T-helper 1 cell treated with Interleukin-12 subunit alpha and Interleukin-12 subunit beta and Interleukin-4 antibody, amounts not matched to agents 30 μg/mL and 1 μg/mL, for 36 hours (primary cell): ENCODE results near the gene RER1.

Experiments
- H3K27ac Mint-ChIP-seq: one replicate; pipeline ENCODE4 v1.8.0; 2021; ENCODE audit warnings: mild to moderate bottlenecking, mixed read lengths
- H3K27me3 Mint-ChIP-seq: one replicate; pipeline ENCODE4 v1.8.0; 2021; ENCODE audit warnings: low read depth, mixed read lengths
- H3K36me3 Mint-ChIP-seq: one replicate; pipeline ENCODE4 v1.8.0; 2021; ENCODE audit warnings: low read depth, mixed read lengths
- H3K4me1 Mint-ChIP-seq: one replicate; pipeline ENCODE4 v1.8.0; 2021; ENCODE audit warnings: low read depth, mixed read lengths
- H3K4me3 Mint-ChIP-seq: one replicate; pipeline ENCODE4 v1.8.0; 2021; ENCODE audit warnings: mild to moderate bottlenecking, moderate library complexity, mixed read lengths
- H3K9me3 Mint-ChIP-seq: one replicate; pipeline ENCODE4 v1.8.0; 2021; ENCODE audit warnings: mixed read lengths

RER1 gene

DNA sequence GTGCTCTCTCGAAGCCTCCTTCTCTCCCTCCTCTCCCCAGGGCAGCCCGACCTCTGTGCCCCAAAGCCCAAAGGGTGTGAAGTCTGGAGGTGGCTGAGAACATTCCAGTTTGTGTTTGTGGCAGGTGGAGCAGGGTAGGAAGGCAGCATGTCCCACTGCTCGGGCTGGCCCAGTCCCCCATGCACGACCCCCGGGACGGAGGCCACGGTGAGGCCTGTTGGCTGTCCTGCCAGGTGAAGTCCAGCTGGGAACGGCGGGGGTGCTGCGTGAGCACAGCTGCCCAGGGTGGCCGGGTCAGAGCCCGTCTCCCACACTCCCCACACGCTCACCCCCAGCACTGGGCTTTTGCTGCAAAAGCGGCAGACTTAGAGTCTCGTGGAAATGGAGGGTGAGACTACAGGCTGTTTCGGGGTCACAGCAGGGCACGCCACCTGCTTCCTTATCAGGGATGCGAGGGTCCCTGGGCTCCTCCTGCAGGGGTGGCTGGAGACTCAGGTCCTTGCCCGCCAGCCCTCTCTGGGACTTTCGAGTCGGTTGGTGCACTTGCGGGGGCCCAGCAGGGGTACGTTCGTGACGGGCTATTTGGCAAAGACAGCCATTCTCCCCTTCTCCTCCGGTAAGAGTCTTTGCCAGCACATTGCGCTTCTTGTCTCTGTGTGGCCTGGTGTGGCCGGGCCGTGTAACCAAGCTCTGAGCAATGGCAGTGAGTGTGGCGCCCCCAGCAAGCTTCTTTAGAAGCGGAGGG lies 40.6 kb upstream of the RER1 start:
- no peak overlapping the region for H3K4me3 Mint-ChIP-seq
- no peak overlapping the region for H3K27ac Mint-ChIP-seq
- no peaks in the 10 kb centered on the region for H3K9me3 Mint-ChIP-seq
- no peaks in the 10 kb centered on the region for H3K27me3 Mint-ChIP-seq
- no peaks in the 10 kb centered on the region for H3K4me1 Mint-ChIP-seq
- H3K36me3 Mint-ChIP-seq = no peaks in the 10 kb centered on the region

DNA sequence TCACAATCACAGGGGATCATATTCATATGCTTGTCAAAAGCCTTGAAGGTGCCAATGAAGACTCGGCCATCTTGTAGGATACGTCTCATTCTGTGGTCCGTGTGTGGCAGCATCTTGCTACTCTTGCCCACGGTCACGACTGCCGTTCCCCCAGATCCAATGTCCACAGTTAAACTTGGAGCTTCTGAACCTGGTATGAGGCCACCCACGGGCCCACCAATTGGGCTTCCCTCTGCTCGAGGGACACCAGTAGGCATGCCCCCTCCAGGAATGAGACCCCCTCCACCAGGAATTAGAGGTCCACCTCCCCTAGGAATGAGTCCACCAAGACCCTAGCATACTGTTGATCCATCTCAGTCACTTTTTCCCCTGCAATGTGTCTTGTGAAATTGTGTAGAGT lies 39.9 kb upstream of the RER1 start:
- H3K36me3 Mint-ChIP-seq = no peaks in the 10 kb centered on the region
- H3K4me1 Mint-ChIP-seq = no peaks in the 10 kb centered on the region
- no peak overlapping the region for H3K27ac Mint-ChIP-seq
- H3K9me3 Mint-ChIP-seq = no peaks in the 10 kb centered on the region
- no peaks in the 10 kb centered on the region for H3K27me3 Mint-ChIP-seq
- H3K4me3 Mint-ChIP-seq = no peak overlapping the region

DNA sequence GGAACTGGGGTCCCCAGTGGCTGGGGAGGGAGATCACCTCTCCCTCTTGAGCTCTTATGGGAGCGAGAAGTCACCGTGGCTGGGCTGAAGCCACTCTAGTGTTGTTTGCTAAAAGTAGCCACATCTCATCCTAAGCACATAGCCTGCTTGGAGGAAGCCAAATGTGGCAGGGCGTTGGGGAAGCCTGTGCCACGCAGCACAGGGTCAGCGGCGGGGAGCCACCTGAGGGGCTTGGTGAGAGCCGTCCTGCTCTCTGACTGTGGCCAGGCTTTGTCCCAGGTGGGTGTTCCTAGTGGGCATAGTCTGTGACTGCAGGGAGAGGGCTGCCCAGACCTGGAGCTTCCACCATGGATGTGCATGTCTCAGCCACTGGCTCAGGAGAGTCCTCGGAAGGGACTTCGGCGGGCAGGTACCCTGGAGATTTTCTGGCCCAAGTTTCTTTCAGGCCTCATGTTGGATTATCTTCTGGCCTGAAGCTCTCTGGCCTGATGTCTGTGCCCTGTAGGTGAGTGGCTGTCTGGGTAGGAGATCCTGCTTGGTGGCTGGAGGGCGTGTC lies 39.2 kb upstream of the RER1 start:
- no peak overlapping the region for H3K27ac Mint-ChIP-seq
- H3K27me3 Mint-ChIP-seq = no peaks in the 10 kb centered on the region
- no peaks in the 10 kb centered on the region for H3K4me1 Mint-ChIP-seq
- H3K4me3 Mint-ChIP-seq = no peak overlapping the region
- H3K9me3 Mint-ChIP-seq = no peaks in the 10 kb centered on the region
- no peaks in the 10 kb centered on the region for H3K36me3 Mint-ChIP-seq

DNA sequence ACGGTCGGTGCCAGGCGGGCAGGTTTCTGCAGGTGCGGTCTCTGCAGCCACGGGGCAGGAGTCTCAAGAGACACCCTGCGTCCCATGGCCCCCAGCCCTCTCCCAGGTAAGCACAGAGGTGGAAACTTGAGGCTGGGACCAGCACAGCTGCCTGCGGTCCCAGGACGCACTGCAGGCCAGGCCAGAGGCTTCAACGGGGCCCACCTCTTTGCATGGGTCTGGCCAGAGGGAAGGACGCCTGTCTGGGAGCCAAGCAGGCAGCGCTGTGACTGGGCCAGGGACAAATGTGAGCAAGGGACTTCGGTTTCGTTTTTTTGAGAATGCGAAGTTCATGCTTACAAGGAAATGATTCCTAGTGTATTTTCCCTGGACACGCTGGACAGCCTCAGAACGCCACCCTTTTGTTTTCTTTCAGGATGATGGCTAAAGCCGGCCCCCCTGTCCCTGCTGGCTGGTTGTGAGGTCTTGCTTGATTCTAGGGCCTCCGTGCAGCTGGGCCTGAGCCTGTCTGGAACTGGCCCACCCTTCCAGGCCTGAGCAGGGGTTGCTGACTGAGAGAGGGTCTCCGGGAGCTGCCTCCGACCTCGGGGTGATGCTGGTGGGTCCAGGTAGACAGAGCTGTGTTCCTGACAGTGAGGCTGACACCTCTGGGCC lies 38.6 kb upstream of the RER1 start:
- Mint-ChIP-seq H3K36me3 (no peaks in the 10 kb centered on the region), H3K9me3 (no peaks in the 10 kb centered on the region), H3K4me3 (no peak overlapping the region), H3K4me1 (no peaks in the 10 kb centered on the region), H3K27ac (no peak overlapping the region), H3K27me3 (no peaks in the 10 kb centered on the region)

DNA sequence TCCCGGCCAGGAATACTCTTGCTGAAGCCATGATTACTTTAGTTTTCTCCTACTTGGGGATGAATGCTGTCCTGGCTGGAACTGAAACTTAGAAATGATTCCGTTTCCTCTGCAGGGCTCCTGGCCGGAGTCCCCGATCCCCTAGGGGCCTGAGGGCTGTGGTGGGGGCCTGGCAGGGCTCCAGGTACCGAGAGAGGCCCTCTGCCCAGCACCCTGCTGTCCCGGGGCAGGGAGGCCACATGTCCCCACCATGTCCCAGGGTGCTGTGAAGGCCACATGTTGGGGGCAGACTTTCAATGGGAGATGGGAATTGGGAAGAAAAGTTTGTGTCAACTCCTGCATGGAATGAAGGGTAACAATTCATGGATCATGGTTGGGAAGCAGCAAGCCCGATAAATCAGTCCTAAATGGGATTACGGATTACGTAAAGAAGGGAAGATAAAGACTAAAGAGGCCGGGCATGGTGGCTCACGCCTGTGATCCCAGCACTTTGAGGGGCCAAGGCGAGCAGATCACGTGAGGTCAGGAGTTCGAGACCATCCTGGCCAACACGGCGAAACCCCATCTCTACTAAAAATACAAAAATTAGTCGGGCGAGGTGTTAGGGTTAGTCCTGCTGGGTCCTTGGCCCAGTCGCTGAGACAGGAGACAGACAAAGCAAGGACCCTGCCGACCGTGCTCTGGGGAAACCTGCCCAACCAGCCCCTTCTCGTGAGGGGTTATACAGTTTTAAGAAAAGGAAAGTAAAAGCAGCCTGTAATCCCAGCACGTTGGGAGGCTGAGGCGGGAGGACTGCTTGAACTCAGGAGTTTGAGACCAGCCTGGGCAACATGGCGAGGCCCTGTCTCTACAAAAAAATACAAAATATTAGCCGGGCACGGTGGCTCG lies 37.8 kb upstream of the RER1 start:
- no peaks in the 10 kb centered on the region for H3K9me3 Mint-ChIP-seq
- no peak overlapping the region for H3K4me3 Mint-ChIP-seq
- no peaks in the 10 kb centered on the region for H3K4me1 Mint-ChIP-seq
- H3K36me3 Mint-ChIP-seq = no peaks in the 10 kb centered on the region
- no peak overlapping the region for H3K27ac Mint-ChIP-seq
- no peaks in the 10 kb centered on the region for H3K27me3 Mint-ChIP-seq

DNA sequence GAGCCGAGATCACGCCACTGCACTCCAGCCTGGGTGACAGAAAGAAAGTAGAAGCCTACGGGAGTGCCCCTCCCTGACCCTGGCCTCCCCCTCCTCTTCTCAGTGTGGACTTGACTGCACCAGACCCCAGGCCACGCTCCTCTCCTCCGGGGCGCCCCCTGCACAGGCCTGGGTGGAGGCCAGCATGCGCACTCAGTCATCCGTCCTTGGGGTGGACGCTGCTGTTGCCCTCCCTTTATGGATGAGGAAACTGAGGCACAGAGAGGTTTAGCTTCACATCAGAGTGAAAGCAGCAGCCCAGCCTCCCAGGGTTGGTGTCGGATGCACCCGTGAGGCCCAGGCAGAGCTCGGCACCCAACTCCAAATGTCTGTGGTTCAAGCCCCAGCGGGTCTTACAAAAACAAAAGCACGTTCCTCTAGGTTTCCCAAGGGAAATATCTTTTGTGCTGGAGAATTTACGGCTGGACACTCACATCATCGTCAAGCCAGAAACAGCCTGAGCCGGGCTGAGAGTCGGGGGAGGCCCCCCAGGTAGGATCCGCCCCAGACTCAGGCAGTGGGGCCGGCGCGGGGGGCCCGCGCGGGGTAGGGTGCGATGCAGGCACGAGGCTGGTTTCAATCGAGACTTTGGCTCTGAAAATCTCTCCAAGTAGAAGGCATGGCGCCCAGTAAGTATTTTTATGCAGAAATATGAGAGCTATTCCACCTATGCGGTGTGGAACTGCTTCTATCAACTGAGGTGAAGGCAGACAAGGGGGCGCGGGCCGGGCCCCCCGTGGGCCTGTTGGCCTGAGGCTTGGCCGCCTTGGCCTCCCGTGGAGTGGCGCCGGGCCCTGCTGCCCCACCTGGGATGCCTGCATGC lies 36.9 kb upstream of the RER1 start:
- no peak overlapping the region for H3K27ac Mint-ChIP-seq
- no peaks in the 10 kb centered on the region for H3K36me3 Mint-ChIP-seq
- no peaks in the 10 kb centered on the region for H3K4me1 Mint-ChIP-seq
- H3K4me3 Mint-ChIP-seq = no peak overlapping the region
- H3K27me3 Mint-ChIP-seq = no peaks in the 10 kb centered on the region
- H3K9me3 Mint-ChIP-seq = no peaks in the 10 kb centered on the region

DNA sequence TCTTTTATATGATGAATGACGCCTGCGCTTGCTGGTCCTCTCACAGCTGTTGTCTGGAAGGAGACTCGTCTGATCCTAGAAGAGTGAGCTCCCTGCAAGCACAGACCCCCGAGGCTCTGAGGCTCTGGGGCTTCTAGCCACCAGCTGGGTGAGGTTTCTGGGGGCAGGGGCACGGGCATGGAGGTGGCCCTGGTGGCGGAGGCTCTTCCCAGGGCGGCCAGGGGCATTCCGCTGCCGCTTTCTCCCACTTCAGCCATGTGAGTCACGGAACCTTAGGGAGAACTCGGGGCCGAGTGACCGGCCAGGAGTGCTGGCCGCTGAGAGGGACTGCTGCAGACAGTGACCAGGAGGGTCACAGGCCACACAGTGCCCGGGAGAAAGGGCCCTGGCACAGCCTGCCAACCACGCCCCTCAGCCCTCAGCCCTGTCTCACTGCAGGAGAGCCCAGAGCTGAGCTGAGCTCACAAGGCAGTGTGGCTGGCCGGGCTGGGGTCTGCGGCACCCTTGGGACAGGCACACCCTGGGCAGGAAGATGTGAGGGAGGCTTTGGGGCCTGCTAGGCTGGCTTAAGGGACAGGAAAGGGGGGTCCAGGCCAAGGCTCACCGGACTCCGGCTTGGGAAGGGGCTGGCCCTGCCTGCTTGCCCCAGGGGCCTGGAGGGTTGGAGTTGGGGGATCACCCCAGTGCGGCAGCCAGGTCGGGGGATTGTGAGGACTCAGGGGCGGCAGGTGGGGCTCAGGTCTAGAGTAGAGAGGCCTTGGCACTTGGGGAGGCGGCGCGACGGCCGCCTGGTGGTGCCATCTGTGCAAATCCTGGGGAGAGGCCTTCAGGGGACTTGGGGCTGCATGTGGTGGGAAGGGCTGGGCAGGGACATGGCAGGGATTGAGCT lies 36.0 kb upstream of the RER1 start:
- no peak overlapping the region for H3K4me3 Mint-ChIP-seq
- no peaks in the 10 kb centered on the region for H3K36me3 Mint-ChIP-seq
- H3K27me3 Mint-ChIP-seq = no peaks in the 10 kb centered on the region
- H3K4me1 Mint-ChIP-seq = no peaks in the 10 kb centered on the region
- no peak overlapping the region for H3K27ac Mint-ChIP-seq
- H3K9me3 Mint-ChIP-seq = no peaks in the 10 kb centered on the region

DNA sequence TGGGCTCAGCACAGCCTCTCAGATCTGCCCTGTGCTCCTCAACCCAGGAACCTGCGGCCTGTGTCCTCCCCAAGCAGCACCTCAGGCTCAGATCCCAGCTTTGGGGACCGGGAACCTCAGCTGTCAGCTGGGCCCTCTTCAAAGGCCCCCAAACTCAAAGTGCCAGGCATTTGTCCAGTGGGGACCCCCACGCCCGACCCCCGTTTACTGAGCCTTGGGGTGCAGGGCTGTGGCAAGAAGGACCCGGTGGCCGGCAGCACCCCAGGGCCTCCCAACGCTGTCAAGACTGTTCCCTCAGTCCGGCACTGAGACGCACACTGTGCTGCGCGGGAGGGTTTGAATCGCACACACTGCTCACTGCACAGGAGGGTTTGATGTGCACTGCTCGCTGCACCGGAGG lies 35.2 kb upstream of the RER1 start:
- Mint-ChIP-seq H3K27me3 (no peaks in the 10 kb centered on the region), H3K4me3 (no peak overlapping the region), H3K27ac (no peak overlapping the region), H3K36me3 (no peaks in the 10 kb centered on the region), H3K9me3 (no peaks in the 10 kb centered on the region), H3K4me1 (no peaks in the 10 kb centered on the region)

DNA sequence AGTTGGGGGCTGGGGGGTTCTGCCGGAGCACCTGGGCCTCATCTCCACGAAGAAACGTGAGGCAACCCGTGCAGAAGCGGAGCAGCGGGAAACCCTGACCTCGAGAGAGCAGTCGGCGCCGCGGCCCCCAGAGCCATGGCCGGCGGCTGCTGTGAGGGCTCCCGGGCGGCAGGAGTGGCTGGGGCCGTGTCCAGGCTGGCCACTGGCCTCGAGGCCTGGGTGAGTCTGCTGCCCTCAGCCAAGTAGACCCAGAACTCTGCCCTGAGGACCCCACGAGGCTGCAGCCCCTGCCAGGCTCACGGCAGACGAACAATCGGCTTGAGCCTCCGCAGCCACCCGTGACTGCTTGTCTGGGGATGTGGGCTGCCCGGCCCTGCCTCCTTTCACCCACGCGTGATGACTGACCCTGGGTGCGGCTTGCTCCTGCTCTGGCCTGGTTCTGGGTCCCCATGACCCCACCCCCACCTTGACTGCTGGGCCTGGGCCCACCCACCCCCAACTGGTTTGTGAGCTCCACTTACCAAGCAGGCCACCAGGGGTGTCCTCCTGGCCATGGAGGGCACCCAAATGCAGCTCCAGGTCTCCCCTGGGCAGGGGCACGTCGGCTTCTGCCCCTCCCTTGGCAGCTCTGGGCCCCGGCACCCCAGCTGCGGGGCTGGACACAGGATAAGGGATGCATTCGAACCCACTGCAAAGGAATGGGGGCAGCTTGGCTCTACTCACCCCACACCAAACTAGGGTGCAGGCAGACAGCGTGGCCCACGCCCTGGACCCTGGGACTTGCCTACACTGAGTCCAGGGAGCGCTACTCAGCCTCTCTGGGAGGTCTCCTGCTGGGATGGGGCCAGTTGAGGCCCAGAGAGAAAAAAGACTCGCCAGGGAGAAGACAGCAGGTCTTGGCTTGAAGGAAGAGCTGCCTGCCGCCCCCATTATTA lies 34.5 kb upstream of the RER1 start:
- Mint-ChIP-seq H3K9me3 (no peaks in the 10 kb centered on the region), H3K27me3 (no peaks in the 10 kb centered on the region), H3K27ac (no peak overlapping the region), H3K36me3 (no peaks in the 10 kb centered on the region), H3K4me1 (no peaks in the 10 kb centered on the region), H3K4me3 (no peak overlapping the region)

DNA sequence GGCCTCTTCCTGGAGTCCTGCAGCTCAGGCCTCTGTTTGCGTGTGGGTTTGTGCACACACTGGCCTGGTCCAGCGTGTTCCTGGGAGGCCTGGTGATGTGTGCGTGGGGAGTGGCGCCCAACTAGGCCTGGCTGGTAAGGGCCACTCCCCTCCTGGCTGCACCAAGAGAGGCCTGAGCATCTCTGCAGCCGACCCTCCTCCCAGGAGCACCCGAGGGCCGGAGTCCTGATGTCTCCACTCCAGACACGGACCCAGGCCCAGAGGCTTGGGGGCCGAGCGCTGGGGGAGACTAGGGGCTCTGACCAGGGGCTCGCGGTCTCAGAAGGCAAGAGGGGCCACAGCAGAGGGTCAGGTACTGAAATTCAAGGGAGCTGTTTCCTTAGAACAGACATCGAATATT lies 33.6 kb upstream of the RER1 start:
- H3K4me1 Mint-ChIP-seq = no peaks in the 10 kb centered on the region
- no peaks in the 10 kb centered on the region for H3K36me3 Mint-ChIP-seq
- H3K4me3 Mint-ChIP-seq = no peak overlapping the region
- H3K27ac Mint-ChIP-seq = no peak overlapping the region
- no peaks in the 10 kb centered on the region for H3K27me3 Mint-ChIP-seq
- H3K9me3 Mint-ChIP-seq = peaks cover 5% of the 10 kb centered on the region

DNA sequence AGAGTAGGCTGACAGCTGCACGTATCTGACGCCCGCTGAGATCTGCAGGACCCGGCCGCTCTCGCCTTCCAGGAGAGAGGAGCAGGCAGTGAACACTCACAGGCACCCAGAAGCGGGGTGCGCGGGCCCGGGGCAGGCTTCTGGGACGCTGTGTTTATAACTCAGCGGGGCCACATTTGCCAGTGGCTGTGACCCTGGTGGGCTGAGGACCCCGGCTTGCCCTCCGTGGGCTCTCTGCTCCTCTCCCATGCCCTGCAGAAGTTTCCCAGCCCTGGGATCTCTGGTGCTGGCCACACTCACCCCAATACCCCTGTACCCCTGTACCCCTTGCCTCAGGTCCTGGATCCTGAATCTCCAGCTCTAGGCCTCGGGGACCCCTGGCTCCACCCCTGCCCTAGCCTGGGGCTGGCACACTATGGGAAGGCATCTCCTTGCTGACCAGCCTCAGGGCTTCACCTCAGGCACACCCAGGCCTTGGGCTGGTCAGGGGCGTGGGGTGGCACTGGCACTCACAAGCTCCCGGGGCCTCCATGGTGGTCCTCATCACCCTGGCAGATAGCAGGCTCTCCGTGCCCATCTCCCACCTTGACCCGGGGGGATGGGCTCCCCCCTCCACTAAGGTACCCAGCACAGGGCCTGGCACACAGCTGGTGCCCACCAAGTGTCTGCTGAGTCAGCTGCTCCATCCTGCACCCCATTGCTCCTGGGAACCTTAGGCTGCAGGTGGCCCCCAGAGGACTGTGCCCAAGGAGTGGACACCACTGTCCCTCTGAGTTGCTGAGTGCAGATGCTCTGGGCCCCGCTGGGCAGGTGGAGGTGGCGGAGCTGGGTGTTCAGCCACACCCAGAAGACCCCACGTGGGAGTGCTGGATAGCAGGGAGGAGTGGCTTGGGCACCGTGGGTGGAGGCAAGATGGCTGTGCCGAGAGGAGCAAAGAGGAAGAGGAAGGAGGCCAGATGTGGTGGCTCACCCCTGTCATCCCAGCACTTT lies 32.7 kb upstream of the RER1 start:
- H3K4me3 Mint-ChIP-seq = no peak overlapping the region
- H3K9me3 Mint-ChIP-seq = peaks cover 9% of the 10 kb centered on the region

More for the DNA sequence above, 32.7 kb upstream of the RER1 start:
- Mint-ChIP-seq H3K27ac (no peak overlapping the region), H3K4me1 (no peaks in the 10 kb centered on the region), H3K27me3 (no peaks in the 10 kb centered on the region), H3K36me3 (no peaks in the 10 kb centered on the region)
